Measurements from ENCODE around the gene PLS1.

- TF ChIP-seq, protein P1, sequence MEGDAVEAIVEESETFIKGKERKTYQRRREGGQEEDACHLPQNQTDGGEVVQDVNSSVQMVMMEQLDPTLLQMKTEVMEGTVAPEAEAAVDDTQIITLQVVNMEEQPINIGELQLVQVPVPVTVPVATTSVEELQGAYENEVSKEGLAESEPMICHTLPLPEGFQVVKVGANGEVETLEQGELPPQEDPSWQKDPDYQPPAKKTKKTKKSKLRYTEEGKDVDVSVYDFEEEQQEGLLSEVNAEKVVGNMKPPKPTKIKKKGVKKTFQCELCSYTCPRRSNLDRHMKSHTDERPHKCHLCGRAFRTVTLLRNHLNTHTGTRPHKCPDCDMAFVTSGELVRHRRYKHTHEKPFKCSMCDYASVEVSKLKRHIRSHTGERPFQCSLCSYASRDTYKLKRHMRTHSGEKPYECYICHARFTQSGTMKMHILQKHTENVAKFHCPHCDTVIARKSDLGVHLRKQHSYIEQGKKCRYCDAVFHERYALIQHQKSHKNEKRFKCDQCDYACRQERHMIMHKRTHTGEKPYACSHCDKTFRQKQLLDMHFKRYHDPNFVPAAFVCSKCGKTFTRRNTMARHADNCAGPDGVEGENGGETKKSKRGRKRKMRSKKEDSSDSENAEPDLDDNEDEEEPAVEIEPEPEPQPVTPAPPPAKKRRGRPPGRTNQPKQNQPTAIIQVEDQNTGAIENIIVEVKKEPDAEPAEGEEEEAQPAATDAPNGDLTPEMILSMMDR (conservative IDR thresholded peaks at IDR 0.05) = no peak
- no peak for TF ChIP-seq EZH2 (IDR thresholded peaks at IDR 0.05; ENCODE audit: low read depth)
Measured at GRCh38 chr3:142656575-142656974, 60.4 kb downstream of the PLS1 start.

All from PC-9 (cell line).